GM19395 (cell line): Measurements from ENCODE around the gene CCDC83.
"Not testable (repeated sequence)": the region's sequence is repeated elsewhere in the genome, so short reads cannot be mapped to it uniquely, and the experiment has no call there.

Experiments
- ATAC-seq: cut with Tn5 transposase; IDR thresholded peaks from one replicate; pipeline ENCODE4 v1.9.1; 2021; ENCODE audit warnings: mild to moderate bottlenecking, moderate library complexity; ENCODE audit not compliant: unreplicated experiment

Gene CCDC83

DNA sequence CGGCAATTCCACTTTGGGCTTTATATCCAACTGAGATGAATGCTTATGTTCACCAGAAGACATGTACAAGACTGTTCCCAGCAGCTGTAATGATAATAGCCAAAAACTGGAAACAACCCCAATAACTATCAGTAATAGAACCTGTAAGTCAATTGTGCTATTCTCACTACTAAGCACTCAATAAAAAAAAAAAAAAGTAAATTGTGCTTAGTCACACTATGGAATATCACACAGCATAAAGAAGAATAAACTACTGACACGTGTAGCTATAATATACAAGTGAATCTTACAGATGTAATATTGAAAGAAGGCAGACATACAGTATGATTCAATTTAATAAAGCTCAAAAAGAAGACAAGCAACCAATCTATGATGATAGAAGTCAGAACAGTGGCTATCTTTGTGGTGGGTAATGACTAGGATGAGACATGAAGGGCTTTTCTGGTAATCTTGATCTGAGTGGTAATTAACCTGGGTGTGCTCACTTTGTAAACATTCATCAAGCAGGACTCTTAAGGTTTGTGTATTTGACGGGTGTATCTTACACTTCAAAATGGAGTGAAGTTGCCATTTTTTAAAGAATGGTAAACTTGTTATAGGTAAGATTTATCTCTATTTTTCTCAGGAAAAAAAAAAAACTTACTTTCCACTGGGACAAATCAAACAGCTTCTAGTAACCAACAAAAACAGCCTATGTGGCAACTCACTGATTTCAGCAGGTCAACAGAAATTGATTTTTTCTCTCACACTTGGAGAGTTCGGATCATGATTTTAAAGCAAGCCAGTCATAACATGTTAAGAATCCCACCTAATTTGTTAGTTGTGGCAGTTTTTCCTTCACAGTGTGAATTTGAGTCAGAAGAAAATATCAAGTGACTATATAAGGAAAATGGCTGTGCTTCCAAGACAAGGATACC lies 84.2 kb downstream of the CCDC83 start:
- no peak for ATAC-seq

DNA sequence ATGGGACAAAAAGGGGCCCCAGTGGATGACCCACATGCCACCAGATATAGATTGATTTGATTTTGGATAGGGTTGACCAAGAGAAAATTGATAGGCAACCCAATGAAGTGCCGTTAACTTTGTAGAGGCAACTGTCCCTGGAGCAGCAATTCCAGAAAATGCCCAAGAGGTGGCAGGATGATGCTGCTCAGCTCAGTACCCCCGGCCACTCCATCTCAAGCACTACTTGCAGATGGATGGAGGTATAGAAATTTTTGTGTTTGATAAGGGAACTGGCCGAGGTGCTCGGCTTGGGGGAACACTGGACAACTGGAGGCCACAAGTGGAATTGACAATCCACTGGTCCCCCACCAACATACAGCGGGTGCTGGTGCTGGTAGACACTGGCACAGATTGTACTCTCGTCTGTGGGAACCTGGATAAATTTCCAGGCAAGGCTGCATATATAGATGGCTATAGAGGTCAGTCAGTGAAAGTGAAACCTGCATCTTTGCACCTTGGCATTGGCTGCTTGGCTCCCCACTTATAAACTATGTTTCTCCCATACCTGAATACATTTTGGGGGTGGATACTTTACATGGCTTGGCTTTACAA lies 86.3 kb downstream of the CCDC83 start:
- peak; percentile 75 for ATAC-seq

DNA sequence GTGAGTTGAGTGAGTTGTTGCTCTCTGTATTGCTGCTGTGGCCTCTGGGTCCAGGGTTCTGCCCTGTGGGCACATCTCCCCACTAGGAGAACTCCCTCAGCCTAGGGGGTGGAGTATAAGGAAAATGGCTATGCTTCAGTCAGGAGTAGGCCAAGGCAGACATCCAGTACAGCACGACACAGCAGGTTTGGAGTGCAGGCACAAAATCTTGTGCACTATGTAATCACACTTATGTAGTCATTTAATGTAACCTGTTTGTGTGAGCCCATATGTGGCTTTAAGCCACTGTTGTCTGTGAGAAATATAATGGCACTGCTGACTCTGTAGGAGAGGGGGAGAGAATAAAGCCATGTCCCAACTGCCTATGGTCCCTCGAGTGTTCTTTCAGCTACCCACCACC lies 90.1 kb downstream of the CCDC83 start:
- ATAC-seq = no peak

GRCh38 chr11:85945788-85946187 lies 90.6 kb downstream of the CCDC83 start:
- no peak for ATAC-seq

DNA sequence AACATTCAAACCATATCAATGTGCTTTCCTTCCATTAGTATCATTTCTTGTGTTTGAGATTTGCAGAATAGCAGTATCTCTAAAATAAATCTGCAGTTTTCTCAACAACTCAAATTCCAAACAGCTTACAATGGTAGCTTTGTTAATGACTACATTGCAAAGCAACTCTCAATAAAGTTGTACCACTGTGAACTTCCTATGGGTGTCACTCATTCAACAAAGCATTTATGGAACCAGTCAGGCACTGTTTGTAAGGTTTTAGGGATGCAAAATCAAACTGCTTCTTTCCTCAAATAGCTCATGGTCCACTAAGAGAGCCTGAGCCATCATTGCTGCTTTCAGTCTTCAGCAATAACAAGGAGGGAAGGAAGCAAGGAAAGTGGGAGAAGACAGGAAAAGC lies 91.0 kb downstream of the CCDC83 start:
- no peak for ATAC-seq

DNA sequence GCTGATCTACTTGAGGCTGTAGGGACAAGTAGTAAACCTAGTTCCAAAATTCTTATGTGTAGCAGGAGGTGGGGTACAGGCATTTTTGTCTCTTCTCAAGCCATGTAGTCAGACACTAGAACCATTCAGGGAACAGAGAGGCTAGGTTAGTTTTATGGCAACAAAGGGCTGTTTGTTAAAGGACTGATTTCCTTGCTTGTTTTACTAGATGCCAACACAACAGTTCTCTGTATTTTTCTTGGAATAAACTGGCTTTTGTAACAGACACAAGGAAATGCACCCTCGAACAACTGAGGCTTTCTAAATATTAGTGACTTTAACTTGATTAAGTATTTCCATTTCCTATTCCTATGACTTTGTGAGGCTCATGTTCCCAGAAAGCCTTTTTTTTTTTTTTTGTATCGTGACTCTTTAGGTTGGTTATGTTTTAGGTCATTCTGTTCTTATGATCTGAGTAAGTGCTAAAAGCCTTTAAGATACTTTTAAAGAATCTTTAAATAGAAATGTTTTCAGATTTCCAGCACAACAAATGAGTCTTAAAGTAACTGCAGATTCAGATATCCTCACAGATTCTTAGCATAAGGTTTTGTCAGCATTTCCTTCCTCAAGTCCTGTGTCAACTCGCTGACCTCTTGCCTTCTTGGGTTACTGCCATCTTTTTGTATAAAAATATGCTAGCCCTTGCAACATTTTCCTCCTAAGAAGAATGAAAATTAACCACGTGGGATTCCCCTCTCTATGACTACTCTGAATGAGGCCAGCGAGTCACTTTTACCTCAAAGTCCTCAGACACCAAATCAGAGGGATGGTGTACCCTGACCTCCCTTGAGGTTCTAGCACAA lies 92.5 kb downstream of the CCDC83 start:
- ATAC-seq = no peak

DNA sequence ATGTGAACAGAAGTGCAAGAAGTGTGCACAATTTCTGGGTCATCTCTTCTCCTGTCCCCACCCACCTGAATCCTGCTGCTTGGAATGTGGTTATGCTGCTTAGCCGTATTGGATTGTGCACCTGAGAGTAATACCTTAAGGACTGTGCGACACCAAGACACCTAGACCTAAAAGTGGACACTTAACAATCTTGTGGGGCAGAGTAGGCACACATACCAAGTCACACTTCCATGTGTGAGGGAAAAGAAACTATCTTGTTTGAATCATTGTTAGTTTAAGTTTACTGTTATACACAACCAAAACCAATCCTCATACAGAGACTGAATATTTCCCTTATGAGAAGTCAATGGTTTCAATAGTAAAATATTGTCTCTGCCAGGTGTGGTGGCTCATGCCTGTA lies 93.7 kb downstream of the CCDC83 start:
- peak; percentile 37 for ATAC-seq

DNA sequence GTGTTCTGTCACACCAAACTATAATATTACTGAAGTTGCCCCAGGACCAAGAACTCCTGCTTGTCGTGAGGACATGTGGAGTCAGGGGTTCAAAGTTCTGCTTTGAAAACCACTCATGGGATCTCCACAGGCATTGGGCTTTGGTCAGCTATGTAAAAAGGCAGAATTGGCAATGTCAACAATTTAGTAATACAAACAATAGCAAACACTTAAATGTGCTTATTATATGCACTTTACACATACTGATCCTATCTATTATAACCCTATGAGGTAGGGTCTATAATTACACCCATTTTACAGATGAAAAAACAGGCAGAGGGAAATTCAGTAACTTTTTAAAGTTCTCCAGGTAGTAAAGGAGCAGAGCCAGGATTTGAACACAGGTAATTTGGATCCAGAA lies 94.6 kb downstream of the CCDC83 start:
- ATAC-seq = no peak

- ATAC-seq = no peak
These were observed 95.3 kb downstream of the CCDC83 start for GRCh38 chr11:85950317-85951048.

GRCh38 chr11:85951049-85951405 lies 95.8 kb downstream of the CCDC83 start:
- ATAC-seq = no peak

DNA sequence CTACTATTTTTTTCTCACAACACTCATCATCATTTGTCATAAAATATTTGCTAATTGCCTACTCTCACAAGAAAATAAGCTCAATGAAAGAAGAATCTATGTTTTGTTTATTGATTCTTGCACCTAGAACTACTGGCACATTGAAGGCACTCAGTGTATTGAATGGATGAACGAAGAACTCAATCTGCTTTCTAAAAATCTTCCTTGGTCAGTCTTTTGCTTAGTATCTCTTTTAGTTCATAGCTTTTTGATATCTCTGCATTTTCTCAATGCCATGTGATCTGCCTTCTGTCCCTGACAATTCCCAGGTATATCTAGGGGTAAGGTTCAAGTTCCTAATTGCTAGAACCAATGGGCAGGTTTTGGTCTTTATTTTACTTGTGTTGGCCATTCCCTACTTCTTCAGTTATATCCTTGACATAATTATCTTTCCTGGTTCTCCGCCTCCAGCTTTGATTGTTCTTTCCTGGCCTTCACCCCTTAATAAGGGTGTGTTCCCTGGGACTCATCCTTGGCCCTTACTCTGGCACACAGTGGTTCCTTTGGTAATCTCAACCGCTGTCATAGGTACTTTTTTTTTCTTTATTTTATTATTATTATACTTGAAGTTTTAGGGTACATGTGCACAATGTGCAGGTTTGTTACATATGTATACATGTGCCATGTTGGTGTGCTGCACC lies 96.4 kb downstream of the CCDC83 start:
- no peak for ATAC-seq

DNA sequence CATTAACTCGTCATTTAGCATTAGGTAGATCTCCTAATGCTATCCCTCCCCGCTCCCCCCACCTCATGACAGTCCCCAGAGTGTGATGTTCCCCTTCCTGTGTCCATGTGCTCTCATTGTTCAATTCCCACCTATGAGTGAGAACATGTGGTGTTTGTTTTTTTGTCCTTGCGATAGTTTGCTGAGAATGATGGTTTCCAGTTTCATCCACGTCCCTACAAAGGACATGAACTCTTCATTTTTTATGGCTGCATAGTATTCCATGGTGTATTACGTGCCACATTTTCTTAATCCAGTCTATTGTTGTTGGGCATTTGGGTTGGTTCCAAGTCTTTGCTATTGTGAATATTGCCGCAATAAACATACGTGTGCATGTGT lies 96.9 kb downstream of the CCDC83 start:
- not testable (repeated sequence) for ATAC-seq

DNA sequence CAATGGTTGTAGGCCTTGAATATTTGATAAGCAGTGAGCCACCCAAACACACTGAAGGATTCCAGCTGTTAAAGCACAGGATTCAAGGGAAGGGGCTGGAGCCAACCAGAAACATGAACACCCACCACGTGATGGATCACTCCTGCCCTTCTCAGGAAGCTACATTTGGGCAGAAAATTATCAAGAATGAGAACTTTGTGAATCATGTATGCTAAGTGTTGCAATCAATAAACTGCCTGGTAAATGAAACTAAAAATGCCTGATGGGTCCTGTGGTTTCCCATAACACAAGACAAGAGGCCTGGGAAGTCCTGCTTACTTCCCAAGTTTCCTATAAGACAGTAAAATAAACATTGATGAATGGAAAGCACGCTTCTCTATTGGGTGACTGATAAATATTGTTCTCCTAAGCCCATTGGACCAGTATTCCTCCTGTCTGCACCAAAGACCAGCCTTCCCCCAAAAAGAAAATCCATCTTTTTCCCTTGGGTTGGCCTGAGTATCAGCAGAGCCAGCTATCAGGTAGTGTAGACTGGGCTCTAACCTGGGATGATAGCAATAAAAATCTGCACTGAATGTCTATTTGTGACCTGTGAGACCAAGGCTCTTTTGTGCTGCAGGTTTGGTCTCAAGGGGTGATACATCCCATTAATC lies 98.4 kb downstream of the CCDC83 start:
- no peak for ATAC-seq

- no peak for ATAC-seq
These were observed 100.3 kb downstream of the CCDC83 start for GRCh38 chr11:85955531-85955930.

- peak; percentile 66 for ATAC-seq
These were observed 105.5 kb downstream of the CCDC83 start for GRCh38 chr11:85960678-85961077.

GRCh38 chr11:85961130-85961529 lies 105.9 kb downstream of the CCDC83 start:
- ATAC-seq = peak; percentile 13

- ATAC-seq = no peak
These were observed 106.8 kb downstream of the CCDC83 start for GRCh38 chr11:85961930-85962363.

GRCh38 chr11:85965202-85965601 lies 110.0 kb downstream of the CCDC83 start:
- no peak for ATAC-seq

DNA sequence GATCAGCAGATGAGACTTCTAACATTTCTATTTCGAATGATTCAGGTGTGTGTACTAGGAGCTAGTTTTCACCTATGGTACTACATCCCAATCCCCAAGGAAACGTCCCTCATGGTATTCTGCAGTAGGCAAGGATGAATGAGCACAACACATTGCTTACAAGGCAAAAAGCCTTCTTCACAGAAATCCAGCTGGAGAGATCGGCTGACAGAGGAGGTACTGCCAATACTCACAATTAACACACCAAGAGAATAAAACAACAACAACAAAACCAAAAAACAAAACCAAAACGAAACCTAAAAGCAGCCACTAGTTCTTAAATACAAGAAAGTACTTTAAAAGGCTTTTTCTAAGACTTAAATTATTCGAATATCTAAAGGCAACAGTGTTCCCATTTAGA lies 112.3 kb downstream of the CCDC83 start:
- ATAC-seq = no peak
